ENCODE measurements around the gene RNF31. TPM values are rescaled to one million over a fixed set of nuclear protein-coding genes. Genes with fewer than 3 reads are reported as not detected.
"Not testable (repeated sequence)": the region's sequence is repeated elsewhere in the genome, so short reads cannot be mapped to it uniquely, and the experiment has no call there.

RNF31 gene
- total and polyA plus RNA-seq, 4 donors = 31.7 to 82.4 (median 61.4) TPM

GRCh38 chr14:24196071-24197055 lies 49.1 kb downstream of the RNF31 start:
- no peaks in the 10 kb centered on the region for H3K9me3 ChIP-seq (ENCODE audit: control insufficient read depth in 4 of 4, insufficient read depth in 3 of 4, low read length in 3 of 4)
- peak in 1 of 3 donors; percentile 24 for DNase-seq
- TF ChIP-seq CTCF (IDR thresholded peaks at IDR 0.05; ENCODE audit: control extremely low read depth, extremely low read depth) = no peak
- peak overlapping the region; percentile 53 for H3K4me3 ChIP-seq
- peak overlapping the region; percentile 50 to 94 for H3K9ac ChIP-seq (ENCODE audit: insufficient read depth in 1 of 2, low read length in 2 of 2)
- peaks cover 5 to 18% (median 13%) of the 10 kb centered on the region in 4 donors for H3K36me3 ChIP-seq (ENCODE audit: control insufficient read depth in 4 of 4, insufficient read depth in 4 of 4, low read length in 4 of 4)
- H3K4me1 ChIP-seq (ENCODE audit: control insufficient read depth in 5 of 5, insufficient read depth in 5 of 5, low read length in 5 of 5) = peaks cover 0 to 23% (median 8%) of the 10 kb centered on the region in 5 donors
- ATAC-seq (ENCODE audit: insufficient read depth, low FRiP score) = peak; percentile 20
- peak overlapping the region; percentile 97 to 98 for H3K27ac ChIP-seq (ENCODE audit: low read depth in 1 of 2, low read length in 1 of 2)
- H3K27me3 ChIP-seq (ENCODE audit: control insufficient read depth in 3 of 3, insufficient read depth in 3 of 3, low read length in 2 of 3) = no peaks in the 10 kb centered on the region
- 34 to 35% methylated on average over 33 of the region's 33 CpGs for WGBS, 2 donors

- TF ChIP-seq CTCF (IDR thresholded peaks at IDR 0.05; ENCODE audit: control extremely low read depth, extremely low read depth) = no peak
- no peak for ATAC-seq (ENCODE audit: insufficient read depth, low FRiP score)
- DNase-seq = no peak
- H3K4me1 ChIP-seq (ENCODE audit: control insufficient read depth in 5 of 5, insufficient read depth in 5 of 5, low read length in 5 of 5) = peaks cover 0 to 23% (median 8%) of the 10 kb centered on the region in 5 donors
- peaks cover 5 to 18% (median 11%) of the 10 kb centered on the region in 4 donors for H3K36me3 ChIP-seq (ENCODE audit: control insufficient read depth in 4 of 4, insufficient read depth in 4 of 4, low read length in 4 of 4)
- H3K9ac ChIP-seq (ENCODE audit: insufficient read depth in 1 of 2, low read length in 2 of 2) = no peak overlapping the region
- WGBS, 2 donors = 95 to 96% methylated on average over 2 of the region's 2 CpGs
- H3K27me3 ChIP-seq (ENCODE audit: control insufficient read depth in 3 of 3, insufficient read depth in 3 of 3, low read length in 2 of 3) = no peaks in the 10 kb centered on the region
- no peak overlapping the region for H3K27ac ChIP-seq (ENCODE audit: low read depth in 1 of 2, low read length in 1 of 2)
- H3K9me3 ChIP-seq (ENCODE audit: control insufficient read depth in 4 of 4, insufficient read depth in 3 of 4, low read length in 3 of 4) = no peaks in the 10 kb centered on the region
- no peak overlapping the region for H3K4me3 ChIP-seq
Observed at GRCh38 chr14:24197056-24197450, 49.8 kb downstream of the RNF31 start.

DNA sequence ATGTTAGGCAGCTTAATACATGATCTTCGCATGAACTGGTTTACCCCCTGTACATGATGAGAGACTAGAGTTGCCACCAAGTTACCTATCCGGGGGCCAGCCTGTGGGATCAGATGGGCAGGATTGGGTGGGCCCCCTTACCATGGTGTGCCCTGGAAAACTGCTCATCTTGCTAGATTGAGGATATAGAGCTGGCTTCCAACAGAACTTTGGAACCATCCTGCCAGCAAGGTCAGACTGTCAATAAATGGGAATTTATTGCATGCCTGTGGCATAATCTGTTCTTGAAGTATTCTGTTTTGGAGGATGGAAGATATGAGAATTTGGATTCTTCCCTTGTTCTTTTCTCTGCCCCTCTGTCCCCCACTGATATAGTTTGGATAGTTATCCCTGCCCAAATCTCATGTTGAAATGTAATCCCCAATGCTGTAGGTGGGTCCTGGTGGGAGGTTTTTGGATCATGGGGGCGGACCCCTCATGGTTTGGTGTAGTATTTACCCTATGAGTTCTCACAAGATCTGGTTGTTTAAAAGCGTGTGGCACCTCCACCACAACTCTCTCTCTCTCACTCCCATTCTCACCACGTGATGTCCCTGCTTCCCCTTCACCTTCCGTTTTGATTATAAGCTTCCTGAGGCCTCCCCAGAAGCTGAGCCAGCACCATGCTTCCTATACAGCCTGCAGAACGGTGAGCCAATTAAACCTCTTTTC lies 51.7 kb downstream of the RNF31 start:
- ATAC-seq (ENCODE audit: insufficient read depth, low FRiP score) (no peak), DNase-seq (no peak)
- TF ChIP-seq CTCF (IDR thresholded peaks at IDR 0.05; ENCODE audit: control extremely low read depth, extremely low read depth) = no peak
- no peak overlapping the region for H3K27ac ChIP-seq (ENCODE audit: low read depth in 1 of 2, low read length in 1 of 2)
- peaks cover 0 to 23% (median 8%) of the 10 kb centered on the region in 5 donors for H3K4me1 ChIP-seq (ENCODE audit: control insufficient read depth in 5 of 5, insufficient read depth in 5 of 5, low read length in 5 of 5)
- no peaks in the 10 kb centered on the region for H3K9me3 ChIP-seq (ENCODE audit: control insufficient read depth in 4 of 4, insufficient read depth in 3 of 4, low read length in 3 of 4)
- WGBS, 2 donors = 71 to 79% methylated on average over 7 of the region's 7 CpGs
- no peak overlapping the region for H3K4me3 ChIP-seq
- no peaks in the 10 kb centered on the region for H3K27me3 ChIP-seq (ENCODE audit: control insufficient read depth in 3 of 3, insufficient read depth in 3 of 3, low read length in 2 of 3)
- H3K36me3 ChIP-seq (ENCODE audit: control insufficient read depth in 4 of 4, insufficient read depth in 4 of 4, low read length in 4 of 4) = peaks cover 2 to 21% (median 6%) of the 10 kb centered on the region in 4 donors
- no peak overlapping the region for H3K9ac ChIP-seq (ENCODE audit: insufficient read depth in 1 of 2, low read length in 2 of 2)

DNA sequence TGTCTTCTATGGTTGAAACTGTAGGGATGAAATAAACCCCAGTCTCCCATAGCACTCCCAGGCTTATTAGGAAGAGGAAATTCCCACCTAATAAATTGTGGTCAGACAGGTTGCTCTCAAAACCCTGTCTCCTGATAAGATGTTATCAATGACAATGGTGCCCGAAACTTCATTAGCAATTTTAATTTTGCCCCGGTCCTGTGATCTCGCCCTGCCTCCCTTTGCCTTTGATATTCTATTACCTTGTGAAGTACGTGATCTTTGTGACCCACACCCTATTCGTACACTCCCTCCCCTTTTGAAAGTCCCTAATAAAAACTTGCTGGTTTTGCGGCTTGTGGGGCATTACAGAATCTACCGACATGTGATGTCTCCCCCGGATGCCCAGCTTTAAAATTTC lies 55.2 kb downstream of the RNF31 start:
- not testable (repeated sequence) for H3K9ac ChIP-seq (ENCODE audit: insufficient read depth in 1 of 2, low read length in 2 of 2); H3K27ac ChIP-seq (ENCODE audit: low read depth in 1 of 2, low read length in 1 of 2); H3K27me3 ChIP-seq (ENCODE audit: control insufficient read depth in 3 of 3, insufficient read depth in 3 of 3, low read length in 2 of 3); H3K9me3 ChIP-seq (ENCODE audit: control insufficient read depth in 4 of 4, insufficient read depth in 3 of 4, low read length in 3 of 4); H3K4me3 ChIP-seq; DNase-seq; H3K4me1 ChIP-seq (ENCODE audit: control insufficient read depth in 5 of 5, insufficient read depth in 5 of 5, low read length in 5 of 5); ATAC-seq (ENCODE audit: insufficient read depth, low FRiP score)
- WGBS, 2 donors = 93% methylated on average over 8 of the region's 8 CpGs
- H3K36me3 ChIP-seq (ENCODE audit: control insufficient read depth in 4 of 4, insufficient read depth in 4 of 4, low read length in 4 of 4) = peaks cover 2 to 31% (median 23%) of the 10 kb centered on the region in 4 donors

GRCh38 chr14:24203249-24203886 lies 56.1 kb downstream of the RNF31 start:
- ATAC-seq (ENCODE audit: insufficient read depth, low FRiP score); H3K4me3 ChIP-seq; H3K27ac ChIP-seq (ENCODE audit: low read depth in 1 of 2, low read length in 1 of 2); H3K4me1 ChIP-seq (ENCODE audit: control insufficient read depth in 5 of 5, insufficient read depth in 5 of 5, low read length in 5 of 5); DNase-seq; H3K27me3 ChIP-seq (ENCODE audit: control insufficient read depth in 3 of 3, insufficient read depth in 3 of 3, low read length in 2 of 3); H3K9ac ChIP-seq (ENCODE audit: insufficient read depth in 1 of 2, low read length in 2 of 2); H3K9me3 ChIP-seq (ENCODE audit: control insufficient read depth in 4 of 4, insufficient read depth in 3 of 4, low read length in 3 of 4): not testable (repeated sequence)
- 97 to 98% methylated on average over 16 of the region's 16 CpGs for WGBS, 2 donors
- H3K36me3 ChIP-seq (ENCODE audit: control insufficient read depth in 4 of 4, insufficient read depth in 4 of 4, low read length in 4 of 4) = peaks cover 2 to 39% (median 29%) of the 10 kb centered on the region in 4 donors

All from lung (tissue), 12 donors.